Ovary (tissue), 3 donors: ENCODE data around the gene RNF114.

Experiments
- EP300 ChIP-seq: sonication (generic); formaldehyde crosslinking; IDR thresholded peaks from one replicate; pipeline ENCODE4 v1.6.1; 2017; ENCODE audit warnings: antibody characterized with exemption
- POLR2A ChIP-seq: fragments of 450-650 bp; IDR thresholded peaks from one replicate; pipeline ENCODE4 v1.6.1; 2017; ENCODE audit warnings: antibody characterized with exemption, mild to moderate bottlenecking, moderate library complexity
- TF ChIP-seq, protein P1 (sequence below), 3 donors: fragments of 450-650 bp in 2 of 3; fragments of 200-600 bp in 1 of 3; IDR thresholded peaks; one replicate each; pipeline versions ENCODE4 v1.5.1 to v1.8.0; 2016 to 2022; ENCODE audit warnings: antibody characterized with exemption in 3 of 3, mild to moderate bottlenecking in 1 of 3
- donor health status: DM: no; HTN: no; CAD: no.

DNA sequence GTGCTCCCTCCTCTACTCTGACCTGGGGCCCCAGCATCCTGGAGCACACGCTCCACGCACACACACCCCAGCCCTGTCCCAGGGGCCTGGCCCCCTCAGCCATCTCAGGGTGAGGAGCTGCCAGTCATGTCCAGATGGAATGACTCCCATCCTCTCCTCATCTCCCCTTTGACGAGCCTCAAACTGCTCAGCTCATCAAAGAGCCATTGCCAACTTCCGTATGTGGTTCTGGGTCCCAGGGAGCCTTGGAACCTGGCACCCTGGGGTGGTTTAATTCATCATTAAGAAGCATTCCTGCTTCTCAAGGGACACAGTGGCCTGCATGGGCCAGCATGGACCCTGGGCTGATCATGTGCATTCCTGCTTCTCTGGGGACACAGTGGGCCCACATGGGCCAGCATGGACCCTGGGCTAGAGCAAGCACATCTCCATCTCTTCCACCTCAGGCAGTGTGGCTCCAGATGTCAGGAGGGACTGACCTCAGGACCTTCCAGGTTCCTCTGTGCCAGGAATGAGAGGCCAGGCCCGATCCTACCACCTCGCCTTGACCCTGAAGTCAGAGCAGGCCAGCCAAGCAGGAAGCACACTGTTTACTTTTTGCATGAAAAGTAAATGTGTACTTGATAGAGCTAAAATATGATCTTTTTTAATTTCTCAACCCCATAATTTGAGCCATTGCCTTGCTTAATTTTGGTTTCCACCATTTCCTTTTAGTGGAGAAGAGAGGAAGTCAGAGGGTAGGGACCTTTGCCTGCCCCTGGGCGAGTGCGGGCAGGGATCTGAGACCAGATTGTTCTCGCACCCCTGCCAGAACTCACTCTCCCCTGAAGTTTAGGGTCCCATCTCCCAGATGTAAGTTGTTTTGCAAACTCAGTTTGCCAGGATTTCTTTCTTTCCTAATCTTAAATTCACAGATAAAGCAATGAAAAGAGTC is 46.9 kb upstream of the RNF114 start:
- TF ChIP-seq, protein P1, sequence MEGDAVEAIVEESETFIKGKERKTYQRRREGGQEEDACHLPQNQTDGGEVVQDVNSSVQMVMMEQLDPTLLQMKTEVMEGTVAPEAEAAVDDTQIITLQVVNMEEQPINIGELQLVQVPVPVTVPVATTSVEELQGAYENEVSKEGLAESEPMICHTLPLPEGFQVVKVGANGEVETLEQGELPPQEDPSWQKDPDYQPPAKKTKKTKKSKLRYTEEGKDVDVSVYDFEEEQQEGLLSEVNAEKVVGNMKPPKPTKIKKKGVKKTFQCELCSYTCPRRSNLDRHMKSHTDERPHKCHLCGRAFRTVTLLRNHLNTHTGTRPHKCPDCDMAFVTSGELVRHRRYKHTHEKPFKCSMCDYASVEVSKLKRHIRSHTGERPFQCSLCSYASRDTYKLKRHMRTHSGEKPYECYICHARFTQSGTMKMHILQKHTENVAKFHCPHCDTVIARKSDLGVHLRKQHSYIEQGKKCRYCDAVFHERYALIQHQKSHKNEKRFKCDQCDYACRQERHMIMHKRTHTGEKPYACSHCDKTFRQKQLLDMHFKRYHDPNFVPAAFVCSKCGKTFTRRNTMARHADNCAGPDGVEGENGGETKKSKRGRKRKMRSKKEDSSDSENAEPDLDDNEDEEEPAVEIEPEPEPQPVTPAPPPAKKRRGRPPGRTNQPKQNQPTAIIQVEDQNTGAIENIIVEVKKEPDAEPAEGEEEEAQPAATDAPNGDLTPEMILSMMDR (IDR thresholded peaks at IDR 0.05), result no peak
- TF ChIP-seq POLR2A (no peak), EP300 (no peak)
